CD14-positive monocyte (primary cell): ENCODE measurements around the gene DNAJB13. TPM values are rescaled to one million over a fixed set of nuclear protein-coding genes. Genes with fewer than 3 reads are reported as not detected.

ENCODE experiments used
- DNase-seq, 3 donors: peaks; one replicate each; pipeline ENCODE4 v3.0.0-alpha.2; 2011 to 2022
- H2AFZ ChIP-seq: 2 replicates; pipeline ENCODE4 v1.6.0; 2012; ENCODE audit warnings: mild to moderate bottlenecking, low read depth, low read length, inconsistent platforms; ENCODE audit not compliant: insufficient read depth, poor library complexity, severe bottlenecking
- H3K27ac ChIP-seq, 2 donors: 1 replicate in 1 of 2; 2 replicates in 1 of 2; pipeline ENCODE4 v1.5.1; 2012 to 2013; ENCODE audit warnings: low read length in 2 of 2, control low read depth in 1 of 2, inconsistent platforms in 1 of 2, low read depth in 1 of 2, mild to moderate bottlenecking in 1 of 2
- H3K27me3 ChIP-seq, 2 donors: one replicate each; pipeline versions ENCODE4 v1.6.0 to v1.6.1; 2011 to 2013; ENCODE audit warnings: low read length in 2 of 2; ENCODE audit not compliant: control insufficient read depth in 2 of 2, insufficient read depth in 2 of 2
- H3K36me3 ChIP-seq, 2 donors: replicated peaks in 1 of 2; 1 replicate in 1 of 2; 2 replicates in 1 of 2; pipeline versions ENCODE4 v1.5.1 to v1.6.1; 2012 to 2013; ENCODE audit warnings: low read length in 2 of 2, control low read depth in 1 of 2, inconsistent platforms in 1 of 2, mild to moderate bottlenecking in 1 of 2; ENCODE audit not compliant: insufficient read depth in 2 of 2, control insufficient read depth in 1 of 2
- H3K4me1 ChIP-seq, 2 donors: 1 replicate in 1 of 2; 2 replicates in 1 of 2; pipeline versions ENCODE4 v1.5.1 to v1.6.1; 2012 to 2013; ENCODE audit warnings: low read length in 2 of 2, control low read depth in 1 of 2, inconsistent platforms in 1 of 2, mild to moderate bottlenecking in 1 of 2, moderate library complexity in 1 of 2; ENCODE audit not compliant: insufficient read depth in 2 of 2, control insufficient read depth in 1 of 2
- H3K4me2 ChIP-seq: replicated peaks from 2 replicates; pipeline ENCODE3; 2012; ENCODE audit warnings: low read length, moderate library complexity, mild to moderate bottlenecking; ENCODE audit not compliant: poor library complexity, severe bottlenecking; ENCODE audit errors: extremely low read depth
- H3K4me3 ChIP-seq, 3 experiments: fragments of 200-600 bp in 1 of 3; sonication (generic) in 1 of 3; replicated peaks in 1 of 3; 1 replicate in 2 of 3; 2 replicates in 1 of 3; pipeline ENCODE4 v1.5.1; 2011 to 2013; ENCODE audit warnings: low read length in 3 of 3, mild to moderate bottlenecking in 3 of 3, control low read depth in 2 of 3, low read depth in 2 of 3, inconsistent platforms in 1 of 3, moderate library complexity in 1 of 3
- H3K79me2 ChIP-seq: 2 replicates; pipeline ENCODE4 v1.6.0; 2012; ENCODE audit warnings: mild to moderate bottlenecking, control low read depth, inconsistent platforms, low read length, moderate library complexity; ENCODE audit not compliant: insufficient read depth
- H3K9ac ChIP-seq: 2 replicates; pipeline ENCODE4 v1.6.0; 2017; ENCODE audit warnings: low read length, mild to moderate bottlenecking; ENCODE audit not compliant: insufficient read depth, poor library complexity, severe bottlenecking
- H3K9me3 ChIP-seq, 2 donors: replicated peaks in 1 of 2; 1 replicate in 1 of 2; 2 replicates in 1 of 2; pipeline versions ENCODE4 v1.5.1 to v1.6.1; 2012 to 2013; ENCODE audit warnings: low read length in 2 of 2, control low read depth in 1 of 2; ENCODE audit not compliant: control insufficient read depth in 1 of 2, insufficient read depth in 1 of 2
- H4K20me1 ChIP-seq: 2 replicates; pipeline ENCODE4 v1.6.0; 2012; ENCODE audit warnings: mild to moderate bottlenecking, low read length, control low read depth, moderate library complexity; ENCODE audit not compliant: insufficient read depth
- H3K27ac Mint-ChIP-seq, 7 donors: one replicate each; pipeline ENCODE4 v1.8.0; 2020; ENCODE audit warnings: mild to moderate bottlenecking in 7 of 7, mixed read lengths in 7 of 7, moderate library complexity in 6 of 7, inconsistent platforms in 2 of 7
- H3K27me3 Mint-ChIP-seq, 3 donors: one replicate each; pipeline ENCODE4 v1.8.0; 2021 to 2022; ENCODE audit warnings: low read depth in 3 of 3, mild to moderate bottlenecking in 3 of 3, mixed read lengths in 3 of 3, moderate library complexity in 3 of 3, inconsistent platforms in 1 of 3
- H3K36me3 Mint-ChIP-seq, 2 donors: one replicate each; pipeline ENCODE4 v1.8.0; 2020; ENCODE audit warnings: mixed read lengths in 2 of 2, inconsistent platforms in 1 of 2, mild to moderate bottlenecking in 1 of 2
- H3K4me1 Mint-ChIP-seq: one replicate; pipeline ENCODE4 v1.8.0; 2020; ENCODE audit warnings: mild to moderate bottlenecking, mixed read lengths
- H3K4me3 Mint-ChIP-seq, 2 donors: one replicate each; pipeline ENCODE4 v1.8.0; 2020; ENCODE audit warnings: mild to moderate bottlenecking in 2 of 2, mixed read lengths in 2 of 2, moderate library complexity in 1 of 2
- H3K9me3 Mint-ChIP-seq, 7 donors: one replicate each; pipeline ENCODE4 v1.8.0; 2020 to 2022; ENCODE audit warnings: mixed read lengths in 7 of 7, mild to moderate bottlenecking in 6 of 7, moderate library complexity in 6 of 7, inconsistent platforms in 2 of 7
- CTCF ChIP-seq: fragments of 200-600 bp; IDR thresholded peaks from one replicate; pipeline ENCODE4 v1.8.0; 2022; ENCODE audit warnings: antibody characterized with exemption, mild to moderate bottlenecking
- WGBS: methylation state at CpG from one replicate; pipeline ENCODE4 v1.1.5; 2013; ENCODE audit warnings: missing lambda C conversion rate; ENCODE audit not compliant: insufficient coverage; 5-methylcytosine and 5-hydroxymethylcytosine counted together
- intact Hi-C, 2 donors: fragments of 100-400 bp; cut with micrococcal nuclease; formaldehyde crosslinking; loops; one replicate each; pipeline versions ENCODE4 v1.15.0 to v1.15.1; 2023
- polyA plus RNA-seq, 3 donors: library from polyadenylated mRNA; depleted of rRNA in 1 of 3; unstranded in 2 of 3; stranded (reverse) in 1 of 3; fragments of 300-500 nt in 2 of 3; fragments of >200 nt in 1 of 3; fragmentation: Illumina TruSeq in 2 of 3; gene quantifications; 1 replicate in 2 of 3; 2 replicates in 1 of 3; pipeline ENCODE4 v1.2.3, GENCODE V29; 2012 to 2021

The DNAJB13 gene
- polyA plus RNA-seq, 3 donors, result not detected

GRCh38 chr11:74010306-74011300 lies 59.8 kb downstream of the DNAJB13 start:
- H3K9me3 Mint-ChIP-seq, result no peaks in the 10 kb centered on the region
- no peaks in the 10 kb centered on the region for H3K79me2 ChIP-seq
- no peak overlapping the region for H3K4me3 Mint-ChIP-seq
- H2AFZ ChIP-seq, result no peak overlapping the region
- H3K36me3 ChIP-seq, result peaks cover 4 to 19% of the 10 kb centered on the region in 2 donors
- peaks cover 15 to 21% of the 10 kb centered on the region in 2 donors for H3K4me1 ChIP-seq
- no peak overlapping the region for H3K9ac ChIP-seq
- intact Hi-C loops, result no loop called here
- H3K27ac ChIP-seq, result no peak overlapping the region
- DNase-seq, result no peak
- H3K27me3 Mint-ChIP-seq, result peaks cover 0 to 2% (median 0%) of the 10 kb centered on the region in 3 donors
- peaks cover 23 to 42% of the 10 kb centered on the region in 2 donors for H3K36me3 Mint-ChIP-seq
- no peaks in the 10 kb centered on the region for H3K27me3 ChIP-seq
- no peak overlapping the region for H3K4me3 ChIP-seq
- H3K4me1 Mint-ChIP-seq, result peaks cover 30% of the 10 kb centered on the region
- H3K4me2 ChIP-seq, result no peak overlapping the region
- peak overlapping the region in 5 of 7 donors; percentile 55 to 80 (median 73) for H3K27ac Mint-ChIP-seq
- no peaks in the 10 kb centered on the region for H3K9me3 ChIP-seq
- 89% methylated on average over 4 of the region's 9 CpGs for WGBS
- no peak for TF ChIP-seq CTCF
- no peaks in the 10 kb centered on the region for H4K20me1 ChIP-seq

- no peak overlapping the region for H3K4me3 Mint-ChIP-seq
- H3K27me3 ChIP-seq, result no peaks in the 10 kb centered on the region
- no peak overlapping the region for H3K4me3 ChIP-seq
- peaks cover 7 to 27% of the 10 kb centered on the region in 2 donors for H3K36me3 ChIP-seq
- no peaks in the 10 kb centered on the region for H3K79me2 ChIP-seq
- H3K36me3 Mint-ChIP-seq, result peaks cover 29 to 50% of the 10 kb centered on the region in 2 donors
- H3K4me2 ChIP-seq, result no peak overlapping the region
- no peaks in the 10 kb centered on the region for H4K20me1 ChIP-seq
- no peaks in the 10 kb centered on the region for H3K9me3 ChIP-seq
- TF ChIP-seq CTCF, result no peak
- H3K27ac ChIP-seq, result no peak overlapping the region
- no peak overlapping the region for H3K9ac ChIP-seq
- DNase-seq, result no peak
- H3K4me1 ChIP-seq, result peaks cover 15 to 24% of the 10 kb centered on the region in 2 donors
- intact Hi-C loops, result no loop called here
- H3K4me1 Mint-ChIP-seq, result peaks cover 31% of the 10 kb centered on the region
- peak overlapping the region in 3 of 7 donors; percentile 8 to 68 (median 19) for H3K27ac Mint-ChIP-seq
- no peaks in the 10 kb centered on the region for H3K9me3 Mint-ChIP-seq
- peaks cover 0 to 2% (median 0%) of the 10 kb centered on the region in 3 donors for H3K27me3 Mint-ChIP-seq
- 97% methylated on average over 5 of the region's 8 CpGs for WGBS
- H2AFZ ChIP-seq, result no peak overlapping the region
Measured at GRCh38 chr11:74011360-74012073, 60.7 kb downstream of the DNAJB13 start.
